Prostate gland (tissue), 2 donors: ENCODE results near the gene TAS2R42.

Experiments used
- POLR2A ChIP-seq: fragments of 450-650 bp; IDR thresholded peaks from one replicate; pipeline ENCODE4 v1.6.1; 2016; ENCODE audit warnings: antibody characterized with exemption, mild to moderate bottlenecking
- TF ChIP-seq, protein P1 (sequence below), 4 experiments: fragments of 200-600 bp in 2 of 4; fragments of 450-650 bp in 2 of 4; sonication (generic) in 2 of 4; IDR thresholded peaks; 1 replicate in 3 of 4; 2 replicates in 1 of 4; pipeline ENCODE4 v1.5.1; 2016 to 2019; ENCODE audit warnings: antibody characterized with exemption in 4 of 4, mild to moderate bottlenecking in 2 of 4, moderate library complexity in 2 of 4

- TF ChIP-seq, protein P1, sequence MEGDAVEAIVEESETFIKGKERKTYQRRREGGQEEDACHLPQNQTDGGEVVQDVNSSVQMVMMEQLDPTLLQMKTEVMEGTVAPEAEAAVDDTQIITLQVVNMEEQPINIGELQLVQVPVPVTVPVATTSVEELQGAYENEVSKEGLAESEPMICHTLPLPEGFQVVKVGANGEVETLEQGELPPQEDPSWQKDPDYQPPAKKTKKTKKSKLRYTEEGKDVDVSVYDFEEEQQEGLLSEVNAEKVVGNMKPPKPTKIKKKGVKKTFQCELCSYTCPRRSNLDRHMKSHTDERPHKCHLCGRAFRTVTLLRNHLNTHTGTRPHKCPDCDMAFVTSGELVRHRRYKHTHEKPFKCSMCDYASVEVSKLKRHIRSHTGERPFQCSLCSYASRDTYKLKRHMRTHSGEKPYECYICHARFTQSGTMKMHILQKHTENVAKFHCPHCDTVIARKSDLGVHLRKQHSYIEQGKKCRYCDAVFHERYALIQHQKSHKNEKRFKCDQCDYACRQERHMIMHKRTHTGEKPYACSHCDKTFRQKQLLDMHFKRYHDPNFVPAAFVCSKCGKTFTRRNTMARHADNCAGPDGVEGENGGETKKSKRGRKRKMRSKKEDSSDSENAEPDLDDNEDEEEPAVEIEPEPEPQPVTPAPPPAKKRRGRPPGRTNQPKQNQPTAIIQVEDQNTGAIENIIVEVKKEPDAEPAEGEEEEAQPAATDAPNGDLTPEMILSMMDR (IDR thresholded peaks at IDR 0.05) = no peak
- TF ChIP-seq POLR2A = no peak
Observed at GRCh38 chr12:11158885-11159444, 27.8 kb downstream of the TAS2R42 start.
